Stimulated activated CD8-positive, alpha-beta memory T cell treated with anti-CD3 and anti-CD28 coated beads, Interleukin-7, amount 100 ng/mL, for 1 hour (primary cell): Measurements from ENCODE around the gene CPHXL2.
A peak's percentile ranks its signal among the peaks of the same experiment; 100 is the strongest.

ENCODE experiments used
- DNase-seq, 2 donors: peaks; one replicate each; pipeline ENCODE4 v3.0.0-alpha.2; 2020; ENCODE audit warnings: low read depth in 2 of 2

The CPHXL2 gene

DNA sequence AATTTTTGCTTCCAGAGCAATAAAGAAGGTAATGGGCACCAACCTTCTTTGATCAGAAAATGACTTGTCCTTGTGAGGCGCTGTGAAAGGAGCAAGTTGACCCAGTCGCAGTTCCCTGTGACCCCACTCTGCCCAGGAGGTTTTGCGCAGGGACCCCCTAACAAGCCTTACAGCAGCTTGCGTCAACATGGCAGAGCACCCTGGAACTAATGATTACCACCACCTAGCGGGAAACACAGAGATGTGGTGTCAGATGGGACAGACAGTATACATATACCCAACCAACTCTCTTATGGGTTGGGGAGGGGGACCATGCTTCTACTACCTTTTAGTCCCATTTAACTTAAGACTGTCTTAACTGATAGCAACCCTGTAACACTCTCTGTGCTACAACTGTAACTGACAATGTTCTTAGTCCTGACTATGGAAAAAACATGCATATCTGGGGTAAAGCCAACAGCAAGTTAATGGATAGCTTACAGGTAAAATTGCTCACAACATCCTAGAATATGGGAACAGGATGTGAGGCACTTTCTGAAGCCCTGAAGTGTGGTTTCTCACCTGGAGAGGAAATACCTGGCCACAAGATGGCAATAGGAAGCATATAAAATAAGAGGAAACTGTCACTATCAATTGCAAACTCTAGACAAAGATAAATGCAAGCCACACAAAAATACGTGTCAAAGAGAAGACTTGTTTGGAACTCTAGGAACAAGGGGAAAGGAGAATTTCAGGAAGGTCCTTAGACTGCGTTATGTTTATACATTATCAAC is 32.4 kb downstream of the CPHXL2 start:
- no peak for DNase-seq

DNA sequence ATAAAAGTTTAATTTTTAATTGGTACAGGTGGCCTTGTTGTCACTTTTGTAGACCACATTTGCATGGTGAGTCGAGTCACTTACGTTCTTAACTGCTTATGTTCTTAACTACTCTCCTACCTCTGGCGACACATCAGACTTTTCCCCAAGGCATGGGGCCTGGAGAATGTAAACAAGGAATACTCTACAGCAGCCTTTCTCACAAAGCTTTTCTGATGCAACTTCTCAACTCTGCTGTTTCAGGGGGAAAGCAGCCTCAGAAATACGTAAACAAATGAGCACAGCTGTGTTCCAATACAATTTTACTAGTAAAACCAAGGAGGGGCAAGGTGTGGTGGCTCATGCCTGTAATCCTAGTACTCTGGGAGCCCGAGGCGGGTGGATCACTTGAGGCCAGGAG is 36.2 kb downstream of the CPHXL2 start:
- no peak for DNase-seq

DNA sequence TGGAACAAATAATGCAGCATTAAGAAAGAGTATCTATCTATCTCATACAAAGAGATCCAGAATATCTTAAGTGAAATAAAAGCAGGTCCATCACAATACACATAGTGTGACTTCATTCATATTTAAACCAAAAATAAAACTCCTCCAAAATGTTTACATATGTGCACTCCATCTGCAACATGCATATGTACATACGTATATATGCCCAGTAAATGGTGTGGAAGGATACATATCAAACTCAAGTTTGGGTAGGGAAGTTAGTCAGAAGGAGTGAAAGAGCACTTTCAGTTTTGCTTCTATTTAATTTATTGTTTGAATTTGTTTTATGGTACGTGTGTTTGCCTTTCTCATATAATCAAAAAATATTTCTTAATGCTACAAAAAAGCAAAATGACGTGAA is 41.8 kb downstream of the CPHXL2 start:
- DNase-seq: no peak

DNA sequence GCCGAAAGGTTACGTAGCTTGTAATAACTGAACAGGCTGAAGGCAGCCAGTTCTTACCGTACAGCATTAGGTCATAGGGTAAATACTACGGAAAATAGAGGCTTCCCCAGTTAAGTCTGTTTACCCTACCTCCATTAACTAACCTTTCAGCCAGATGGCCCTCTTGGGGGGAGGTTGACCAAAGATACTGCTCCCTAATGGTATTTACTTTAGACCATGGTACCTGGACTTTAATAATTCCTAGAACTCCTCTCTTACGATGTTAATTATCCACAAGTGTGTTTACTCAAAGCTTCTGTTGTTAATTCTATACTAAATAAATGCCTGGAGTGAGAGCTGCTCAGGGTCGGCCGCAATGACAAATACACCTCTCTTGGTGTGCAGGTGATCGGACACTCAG is 44.0 kb downstream of the CPHXL2 start:
- DNase-seq: no peak

DNA sequence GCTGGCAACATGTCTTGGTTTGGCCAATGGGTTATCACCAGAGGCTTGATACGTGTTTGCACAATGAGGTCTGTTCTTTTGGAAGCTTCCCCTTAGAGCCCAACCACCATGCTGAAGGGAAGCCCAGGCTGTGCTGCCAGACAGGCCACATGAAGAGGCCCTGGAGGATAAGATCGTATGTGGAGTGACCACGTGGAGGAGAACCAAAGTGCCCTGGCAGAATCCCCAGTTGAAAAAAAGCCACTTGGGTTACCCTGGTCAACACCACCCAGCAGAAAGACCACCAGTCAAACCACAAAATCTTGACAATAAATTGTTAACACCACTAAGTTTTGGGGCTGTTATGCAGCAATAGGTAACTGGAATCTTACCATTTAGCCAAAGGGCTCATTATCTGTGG is 46.8 kb downstream of the CPHXL2 start:
- no peak for DNase-seq

DNA sequence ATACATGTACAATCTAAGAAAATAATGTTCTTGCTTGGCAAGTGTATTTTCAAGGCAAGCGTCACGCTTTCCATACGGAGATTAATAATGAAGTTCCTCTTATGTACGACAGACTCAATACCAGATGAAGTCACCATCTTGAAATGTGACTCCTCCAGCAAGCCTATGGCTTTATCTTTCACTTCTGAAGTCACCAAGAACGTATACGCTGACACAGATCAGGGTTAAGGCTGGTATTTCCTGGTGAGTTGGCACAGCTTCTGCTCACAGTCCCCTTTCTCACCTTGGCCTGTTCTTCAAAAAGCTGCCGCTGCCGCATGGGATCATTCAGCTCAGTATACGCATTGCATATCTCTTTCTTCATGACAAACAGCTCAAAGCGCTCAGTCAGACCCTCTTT is 47.7 kb downstream of the CPHXL2 start:
- no peak for DNase-seq

DNA sequence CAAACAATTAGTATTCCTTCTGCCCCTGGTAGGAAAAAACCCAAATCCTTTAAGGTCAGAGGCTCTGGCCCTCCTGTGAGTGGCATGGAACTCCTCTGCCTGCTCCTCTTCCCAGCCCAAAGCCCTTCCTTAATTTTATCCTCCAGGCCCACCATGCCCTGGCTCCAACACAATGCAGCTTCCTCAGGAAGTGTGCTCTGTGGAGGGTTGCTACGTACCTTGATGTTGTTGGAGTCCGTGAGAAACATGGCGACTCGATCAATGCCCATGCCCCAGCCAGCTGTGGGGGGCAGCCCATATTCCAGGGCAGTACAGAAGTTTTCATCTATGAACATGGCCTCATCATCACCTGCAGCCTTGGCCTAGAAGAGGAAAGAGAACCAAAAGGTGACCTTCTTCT is 48.5 kb downstream of the CPHXL2 start:
- DNase-seq: no peak

DNA sequence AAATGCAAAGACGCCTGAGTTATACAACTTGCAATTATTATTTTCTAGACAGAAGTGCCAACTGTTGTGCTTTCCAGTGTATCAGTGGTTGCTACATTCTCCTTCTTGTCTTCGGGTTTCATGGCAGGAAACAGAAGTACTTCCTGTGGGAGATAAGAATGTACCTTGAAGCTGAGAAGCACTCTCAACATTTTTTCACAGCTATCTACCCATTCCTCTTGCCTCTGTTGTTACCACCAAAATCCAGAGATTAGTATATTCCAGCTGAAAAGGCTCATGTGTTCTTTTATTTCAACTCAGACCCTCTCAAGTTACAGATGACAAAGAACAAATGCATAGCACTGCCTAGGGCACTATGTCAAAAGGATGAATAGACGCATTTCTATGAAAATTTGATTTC is 49.0 kb downstream of the CPHXL2 start:
- no peak for DNase-seq

DNA sequence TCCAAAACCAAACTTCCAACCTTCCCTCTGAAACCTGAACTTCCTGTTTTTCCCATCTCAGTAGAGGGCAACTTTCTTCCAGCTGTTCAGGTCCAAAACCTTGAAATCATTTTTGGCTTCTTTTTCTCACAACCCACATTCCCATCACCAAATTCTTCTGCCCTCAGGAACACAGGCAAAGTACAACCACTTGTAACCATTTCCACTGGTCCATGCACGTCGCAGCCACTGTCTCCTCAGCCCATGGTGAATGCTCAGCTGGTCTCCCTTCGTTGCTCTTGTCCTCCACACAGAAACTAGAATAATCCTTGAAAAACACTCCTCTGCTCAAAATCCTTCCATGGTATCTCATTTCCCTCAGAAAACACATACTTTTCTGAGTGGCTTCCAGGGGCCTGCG is 50.0 kb downstream of the CPHXL2 start:
- DNase-seq: no peak

DNA sequence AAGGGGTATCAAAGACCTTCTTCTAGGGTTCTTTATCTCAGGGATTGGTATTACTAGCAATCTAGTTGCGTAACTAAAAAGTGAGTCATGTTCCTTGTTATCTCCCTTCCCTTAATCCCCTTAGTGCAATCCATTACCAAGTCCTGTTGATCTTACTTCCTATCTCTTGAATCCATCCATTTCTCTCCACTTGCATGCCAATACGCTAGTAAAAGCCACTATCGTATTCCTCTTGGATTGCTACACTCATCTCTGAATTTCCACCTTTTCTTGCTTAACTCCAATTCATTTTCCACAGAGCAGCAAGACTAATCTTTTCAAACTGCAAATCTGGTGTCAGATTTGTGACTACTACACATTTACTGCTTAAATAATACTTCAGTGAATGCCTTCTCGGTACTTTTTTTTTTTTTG is 51.9 kb downstream of the CPHXL2 start:
- no peak for DNase-seq

DNA sequence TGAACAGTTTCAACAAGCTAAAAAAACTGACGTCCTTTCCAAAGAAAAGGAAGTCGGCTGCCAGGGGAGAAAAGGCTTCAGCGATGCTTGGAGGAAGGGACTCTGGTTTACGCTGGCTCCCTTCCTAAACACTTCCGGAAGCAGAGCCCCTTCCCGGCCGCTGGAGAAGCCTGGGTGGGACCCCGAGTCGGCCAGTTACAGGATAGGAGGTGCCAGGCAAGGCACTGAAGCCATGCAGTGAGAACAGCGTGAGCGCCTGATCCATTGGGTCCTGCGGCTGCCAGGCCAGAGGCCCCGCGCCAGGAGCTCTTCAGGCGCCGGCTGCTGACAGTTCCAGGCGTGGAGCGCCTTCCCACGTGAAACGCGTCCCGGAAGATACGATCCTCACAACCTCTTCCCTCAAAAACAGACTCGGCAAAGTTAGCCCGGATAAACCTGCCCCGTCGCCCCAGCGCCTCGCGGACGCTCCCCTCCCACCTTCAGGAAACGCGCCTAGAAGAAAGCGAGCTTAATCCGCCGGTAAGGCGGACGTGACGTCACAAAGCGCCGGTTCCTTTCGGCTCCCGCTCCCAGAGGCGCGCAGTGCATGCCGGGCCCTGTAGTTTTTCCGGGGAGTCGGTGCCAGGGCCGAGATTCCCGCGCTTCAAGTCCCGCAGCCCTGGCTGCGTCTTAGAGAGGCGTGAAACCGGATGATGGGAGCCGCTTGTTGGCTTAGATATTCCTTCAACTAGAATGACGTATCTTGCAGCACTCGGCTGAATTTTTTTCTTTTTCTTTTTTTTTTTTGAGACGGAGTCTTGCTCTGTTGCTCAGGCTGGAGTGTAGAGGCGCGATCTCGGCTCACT is 53.8 kb downstream of the CPHXL2 start, which contains the start of gene ADAT1:
ADAT1 (minus strand) TSS at position 521 of the 845 bp plus-strand sequence. CDS start 2,482 bp downstream, outside the sequence.
- peak; percentile 92 to 96 for DNase-seq

DNA sequence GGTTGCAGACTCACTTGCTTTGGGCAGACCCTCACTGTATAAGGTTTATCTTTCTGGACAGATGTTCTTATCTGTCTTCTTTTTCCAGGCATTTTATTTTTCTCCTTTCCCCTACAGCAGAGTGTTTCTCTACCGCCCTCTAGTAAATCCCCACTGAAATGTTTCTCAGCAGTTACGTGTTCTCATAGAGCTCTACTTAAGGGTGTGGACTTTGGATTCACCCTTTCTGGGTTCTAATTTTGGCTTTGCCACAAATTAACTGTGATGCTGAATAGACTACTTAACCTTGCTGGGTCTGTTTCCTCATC is 55.7 kb downstream of the CPHXL2 start:
- DNase-seq: no peak

DNA sequence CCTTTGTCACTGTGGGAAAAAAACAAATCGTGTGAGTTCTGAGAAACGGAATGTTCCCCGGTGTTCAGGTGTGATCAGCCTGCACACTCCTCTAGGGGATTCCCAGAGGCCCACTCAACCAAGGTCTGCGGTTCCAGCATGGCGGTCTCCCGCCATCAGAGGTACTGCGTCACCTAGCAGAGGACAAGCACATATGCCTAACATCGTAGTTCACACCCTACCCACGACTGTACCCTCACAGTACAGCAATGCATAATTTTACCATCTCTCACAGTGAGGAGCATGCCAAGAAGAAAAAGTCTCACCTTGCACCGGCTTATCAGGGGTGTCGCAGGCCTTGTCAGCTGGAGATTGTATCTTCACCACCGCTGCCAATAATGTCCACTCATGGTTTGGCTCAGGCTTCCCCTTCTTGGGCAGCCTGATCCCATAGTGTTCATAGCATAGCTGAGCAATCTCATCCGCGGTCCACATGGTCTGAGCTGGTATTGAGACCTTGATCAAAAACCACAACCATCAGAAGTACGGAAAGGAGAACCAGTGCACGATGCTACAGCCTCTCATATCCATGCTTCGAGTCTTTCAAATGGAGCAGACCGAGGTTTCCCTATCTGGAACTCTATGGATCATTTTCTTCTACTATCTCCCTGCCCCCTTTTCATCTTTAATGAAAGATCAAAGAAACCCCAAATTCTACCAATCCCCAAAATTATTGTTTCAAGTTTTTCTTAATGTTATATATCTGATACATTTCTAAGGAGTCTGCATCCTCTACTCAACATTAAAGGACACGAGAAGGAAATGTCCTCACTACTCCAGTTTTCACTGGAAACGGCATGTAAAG is 56.3 kb downstream of the CPHXL2 start:
- peak in 1 of 2 donors; percentile 13 for DNase-seq

DNA sequence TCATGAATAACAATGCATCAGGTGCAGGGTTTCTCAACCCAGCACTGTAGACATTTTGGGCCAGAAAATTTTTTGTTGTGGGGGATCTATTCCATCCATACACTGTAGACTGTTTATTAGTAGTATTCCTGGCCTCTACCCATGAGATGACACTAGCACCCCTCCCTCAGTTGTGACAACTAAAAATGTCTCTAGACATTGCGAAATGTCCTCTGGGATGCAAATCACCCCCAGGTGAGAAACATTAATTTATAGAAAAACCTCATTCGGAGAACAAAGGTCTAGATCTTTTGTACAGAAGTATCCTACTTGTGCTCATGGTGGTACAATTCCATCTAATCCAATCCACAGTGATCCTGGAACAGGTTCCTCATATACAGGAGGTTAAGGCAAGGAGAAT is 58.0 kb downstream of the CPHXL2 start:
- DNase-seq: no peak

DNA sequence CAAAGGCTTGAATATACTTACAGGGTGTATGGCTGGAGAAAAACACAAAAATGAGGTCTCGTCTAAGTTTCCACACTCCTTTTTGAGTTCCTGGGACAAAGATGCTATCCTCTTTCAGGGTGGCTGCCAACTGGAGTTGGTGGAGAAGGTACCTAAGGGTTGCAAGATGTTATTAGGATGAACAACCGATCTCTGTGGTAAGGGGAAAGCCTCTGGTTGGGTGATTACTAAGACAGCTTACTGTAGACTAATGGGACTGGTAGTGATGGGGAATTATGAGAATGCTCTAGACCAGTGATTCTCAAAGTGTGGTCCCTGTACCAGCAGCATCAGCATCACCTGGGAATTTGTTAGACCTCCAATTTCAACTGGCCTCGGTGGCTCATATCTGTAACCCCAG is 59.7 kb downstream of the CPHXL2 start:
- DNase-seq: no peak

DNA sequence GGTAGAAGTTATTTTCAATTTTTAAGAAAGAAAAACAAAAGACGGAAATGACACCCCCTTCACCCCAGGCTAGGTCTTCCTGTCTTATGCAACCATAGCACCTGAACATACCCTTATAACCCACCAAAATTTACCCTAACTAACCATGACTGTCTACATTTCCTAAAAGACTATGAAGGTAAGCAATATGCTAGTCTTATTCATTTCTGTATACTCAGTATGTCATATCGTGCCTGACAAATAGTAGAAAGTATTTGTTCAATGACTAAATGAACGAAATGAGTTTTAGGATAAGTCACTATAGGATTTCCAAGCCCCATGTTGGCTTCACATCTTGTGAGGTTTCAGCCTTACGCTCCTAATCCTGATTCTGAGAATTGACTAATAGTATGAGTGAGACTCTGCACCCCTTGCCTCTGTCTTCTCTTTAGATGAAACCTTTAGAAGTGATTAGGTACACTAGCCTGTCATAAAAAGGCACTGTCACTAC is 60.2 kb downstream of the CPHXL2 start:
- no peak for DNase-seq

DNA sequence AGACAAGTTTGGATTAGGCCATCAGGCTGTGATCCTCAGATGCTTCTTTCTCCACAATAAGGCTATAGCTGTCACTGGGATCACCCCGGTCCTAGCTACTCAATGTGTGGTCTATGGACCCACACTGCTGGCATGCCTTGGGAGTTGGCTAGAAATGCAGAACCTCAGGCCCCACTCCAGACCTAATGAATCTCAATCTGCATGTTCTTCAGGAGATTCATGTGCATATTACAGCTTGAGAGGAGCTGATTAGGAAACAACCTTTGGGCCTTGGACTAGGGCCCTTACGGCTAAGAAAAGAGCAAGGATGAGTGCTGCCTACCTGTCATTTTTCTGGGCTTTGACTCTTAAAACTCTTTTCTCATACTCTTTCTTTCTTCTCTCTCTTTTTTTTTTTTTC is 61.2 kb downstream of the CPHXL2 start:
- DNase-seq: no peak

DNA sequence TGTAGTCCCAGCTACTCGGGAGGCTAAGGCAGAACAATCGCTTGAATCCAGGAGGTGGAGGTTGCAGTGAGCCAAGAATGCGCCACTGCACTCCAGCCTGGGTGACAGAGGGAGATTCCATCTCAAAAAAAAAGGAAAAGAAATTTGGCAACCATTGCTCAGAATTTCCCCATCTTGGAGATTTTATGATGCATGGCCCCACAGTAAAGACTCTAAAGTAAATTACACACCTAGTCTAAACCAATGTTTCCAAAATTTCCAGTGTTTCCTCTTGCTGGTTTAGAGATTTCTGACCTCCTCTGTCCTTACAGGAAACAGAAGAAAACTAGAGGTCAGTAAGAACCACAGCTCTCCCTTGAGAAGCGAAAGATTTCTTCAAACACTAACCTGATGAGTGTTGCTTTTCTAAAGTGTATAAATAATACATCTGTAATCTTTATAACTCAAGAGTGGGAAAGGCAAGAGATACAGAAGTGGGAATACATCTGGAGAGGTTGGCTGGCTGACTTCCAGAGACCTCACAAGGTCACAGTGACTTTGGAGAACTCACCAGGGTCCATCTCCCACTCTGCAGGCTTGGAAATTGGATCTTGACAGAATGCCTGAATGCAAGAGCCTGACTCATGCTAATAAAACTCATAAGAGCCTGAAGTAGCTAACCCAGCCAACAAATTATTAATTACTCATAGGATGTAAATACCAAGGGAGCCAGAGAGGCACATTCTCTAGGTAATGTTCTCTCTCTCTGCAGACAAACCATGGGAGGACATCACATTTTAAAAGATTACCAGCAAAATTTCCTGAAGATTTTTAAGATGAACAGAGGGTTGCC is 62.5 kb downstream of the CPHXL2 start:
- no peak for DNase-seq
